CD4-positive, alpha-beta memory T cell (primary cell): ENCODE results near the gene PHACTR3. TPM values are rescaled to one million over a fixed set of nuclear protein-coding genes. Genes with fewer than 3 reads are reported as not detected.
"Not testable (repeated sequence)": the region's sequence is repeated elsewhere in the genome, so short reads cannot be mapped to it uniquely, and the experiment has no call there.

Experiments
- CTCF ChIA-PET: fragments of 350-600 bp; sonication (Branson Sonifier 250); formaldehyde crosslinking; loops from one replicate; lab custom pipeline; 2021; ENCODE audit warnings: inconsistent platforms; ENCODE audit not compliant: partially characterized antibody; lab: Charles Lee
- POLR2A ChIA-PET: fragments of 350-600 bp; sonication (Branson Sonifier 250); formaldehyde crosslinking; loops from one replicate; lab custom pipeline; 2021; ENCODE audit not compliant: partially characterized antibody; lab: Charles Lee
- DNase-seq, 5 donors: peaks; one replicate each; pipeline versions ENCODE4 v3.0.0 to v3.0.0-alpha.2; 2020 to 2022; ENCODE audit warnings: mixed read lengths in 1 of 5
- H3K27ac ChIP-seq: one replicate; pipeline ENCODE4 v1.7.0; 2013; ENCODE audit warnings: low read depth, low read length
- H3K27me3 ChIP-seq: 2 replicates; pipeline ENCODE4 v1.7.0; 2013; ENCODE audit warnings: mild to moderate bottlenecking, low read length, moderate library complexity; ENCODE audit not compliant: insufficient read depth
- H3K36me3 ChIP-seq: 2 replicates; pipeline ENCODE4 v1.7.0; 2013; ENCODE audit warnings: mild to moderate bottlenecking, low read length, moderate library complexity; ENCODE audit not compliant: insufficient read depth
- H3K4me1 ChIP-seq: 2 replicates; pipeline ENCODE4 v1.7.0; 2013; ENCODE audit warnings: mild to moderate bottlenecking, low read length, moderate library complexity; ENCODE audit not compliant: insufficient read depth
- H3K4me3 ChIP-seq, 2 donors: one replicate each; pipeline ENCODE4 v1.7.0; 2013; ENCODE audit warnings: low read length in 2 of 2, mild to moderate bottlenecking in 1 of 2
- H3K9me3 ChIP-seq, 2 donors: one replicate each; pipeline ENCODE4 v1.7.0; 2013; ENCODE audit warnings: low read length in 2 of 2, control low read depth in 1 of 2; ENCODE audit not compliant: control insufficient read depth in 1 of 2
- H3K27ac Mint-ChIP-seq, 7 donors: one replicate each; pipeline ENCODE4 v1.8.0; 2020 to 2021; ENCODE audit warnings: mixed read lengths in 7 of 7, mild to moderate bottlenecking in 6 of 7, inconsistent platforms in 3 of 7, moderate library complexity in 3 of 7
- H3K27me3 Mint-ChIP-seq, 2 donors: one replicate each; pipeline ENCODE4 v1.8.0; 2020 to 2021; ENCODE audit warnings: mixed read lengths in 2 of 2
- H3K36me3 Mint-ChIP-seq, 2 donors: one replicate each; pipeline ENCODE4 v1.8.0; 2020 to 2021; ENCODE audit warnings: mixed read lengths in 2 of 2, inconsistent platforms in 1 of 2, mild to moderate bottlenecking in 1 of 2
- H3K4me1 Mint-ChIP-seq, 4 donors: one replicate each; pipeline ENCODE4 v1.8.0; 2020 to 2021; ENCODE audit warnings: mixed read lengths in 4 of 4, mild to moderate bottlenecking in 1 of 4
- H3K4me3 Mint-ChIP-seq, 8 donors: one replicate each; pipeline ENCODE4 v1.8.0; 2020 to 2021; ENCODE audit warnings: mixed read lengths in 8 of 8, mild to moderate bottlenecking in 7 of 8, moderate library complexity in 6 of 8, inconsistent platforms in 3 of 8
- H3K9me3 Mint-ChIP-seq, 8 donors: one replicate each; pipeline ENCODE4 v1.8.0; 2020 to 2021; ENCODE audit warnings: mixed read lengths in 8 of 8, mild to moderate bottlenecking in 5 of 8, inconsistent platforms in 3 of 8, moderate library complexity in 1 of 8
- intact Hi-C: fragments of 100-400 bp; cut with micrococcal nuclease; formaldehyde crosslinking; loops from one replicate; pipeline ENCODE4 v1.15.1; 2023
- polyA plus RNA-seq, 2 donors: library from polyadenylated mRNA; unstranded; fragments of 300-500 nt; fragmentation: Illumina TruSeq; gene quantifications; one replicate each; pipeline ENCODE4 v1.2.3, GENCODE V29; 2021
- total RNA-seq, 2 experiments: library from RNA; stranded (reverse); gene quantifications; one replicate each; pipeline ENCODE4 v1.2.3, GENCODE V29; 2021

Gene PHACTR3
- total and polyA plus RNA-seq, 4 experiments from 2014 or later = not detected

GRCh38 chr20:59616306-59616705 is 12.0 kb downstream of the PHACTR3 start:
- Mint-ChIP-seq H3K27me3 (peaks cover 4 to 16% of the 10 kb centered on the region in 2 donors), H3K4me3 (no peak overlapping the region), H3K27ac (no peak overlapping the region), H3K9me3 (peaks cover 0 to 3% (median 0%) of the 10 kb centered on the region in 8 donors), H3K36me3 (no peaks in the 10 kb centered on the region), H3K4me1 (no peaks in the 10 kb centered on the region)
- ChIA-PET POLR2A (no interaction called here), CTCF (interaction anchor here (1.1 to 1.2 kb wide), 2 partner anchors 10 to 95 kb away, joined by 3 to 4 read pairs; no protein-coding TSS in a partner anchor)
- Histone ChIP-seq H3K4me1 (no peaks in the 10 kb centered on the region), H3K9me3 (no peaks in the 10 kb centered on the region), H3K27me3 (no peaks in the 10 kb centered on the region), H3K36me3 (no peaks in the 10 kb centered on the region), H3K4me3 (no peak overlapping the region), H3K27ac (no peak overlapping the region)
- DNase-seq = no peak
- intact Hi-C loops = no loop called here

DNA sequence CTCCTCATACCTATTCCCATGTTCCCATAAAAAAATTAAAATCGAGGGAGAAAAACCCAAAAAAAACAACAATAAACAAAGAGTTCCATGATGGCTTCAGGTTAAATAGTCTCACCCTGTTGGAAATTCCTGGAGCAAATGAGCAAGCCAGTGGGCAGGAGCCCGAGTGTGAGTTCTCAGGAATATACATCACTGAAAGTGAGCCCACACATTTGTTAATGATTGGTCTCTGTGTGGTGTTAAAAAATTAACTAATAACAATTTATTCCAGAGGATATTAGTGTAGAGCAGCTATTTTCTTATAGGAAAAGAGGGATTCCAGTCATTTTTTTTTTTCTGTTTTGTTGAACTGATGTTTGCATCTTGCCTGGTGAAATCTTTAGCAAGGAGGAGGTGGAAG is 12.9 kb downstream of the PHACTR3 start:
- ChIA-PET CTCF (interaction anchor here (1.2 kb wide), 1 partner anchor 96 kb away, joined by 3 read pairs; no protein-coding TSS in a partner anchor), POLR2A (no interaction called here)
- H3K36me3 Mint-ChIP-seq = no peaks in the 10 kb centered on the region
- H3K4me1 Mint-ChIP-seq = no peaks in the 10 kb centered on the region
- DNase-seq = no peak
- no peaks in the 10 kb centered on the region for H3K27me3 ChIP-seq
- H3K27ac ChIP-seq = no peak overlapping the region
- H3K9me3 Mint-ChIP-seq = peaks cover 0 to 3% (median 0%) of the 10 kb centered on the region in 8 donors
- no peak overlapping the region for H3K27ac Mint-ChIP-seq
- H3K4me1 ChIP-seq = no peaks in the 10 kb centered on the region
- H3K36me3 ChIP-seq = no peaks in the 10 kb centered on the region
- H3K4me3 ChIP-seq = no peak overlapping the region
- no peaks in the 10 kb centered on the region for H3K9me3 ChIP-seq
- intact Hi-C loops = no loop called here
- H3K27me3 Mint-ChIP-seq = peaks cover 4 to 16% of the 10 kb centered on the region in 2 donors
- no peak overlapping the region for H3K4me3 Mint-ChIP-seq

GRCh38 chr20:59618131-59618530 is 13.8 kb downstream of the PHACTR3 start:
- ChIA-PET CTCF (no interaction called here), POLR2A (no interaction called here)
- Mint-ChIP-seq H3K9me3 (no peaks in the 10 kb centered on the region), H3K27me3 (peaks cover 4 to 12% of the 10 kb centered on the region in 2 donors), H3K36me3 (no peaks in the 10 kb centered on the region), H3K4me3 (no peak overlapping the region), H3K27ac (no peak overlapping the region), H3K4me1 (no peaks in the 10 kb centered on the region)
- Histone ChIP-seq H3K9me3 (no peaks in the 10 kb centered on the region), H3K27me3 (no peaks in the 10 kb centered on the region), H3K27ac (no peak overlapping the region), H3K4me3 (no peak overlapping the region), H3K4me1 (no peaks in the 10 kb centered on the region), H3K36me3 (no peaks in the 10 kb centered on the region)
- intact Hi-C loops = no loop called here
- DNase-seq = no peak

- H3K36me3 Mint-ChIP-seq, H3K27ac Mint-ChIP-seq, H3K4me3 ChIP-seq, H3K36me3 ChIP-seq, CTCF ChIA-PET, H3K9me3 ChIP-seq, H3K4me1 ChIP-seq, H3K27ac ChIP-seq, H3K4me3 Mint-ChIP-seq, DNase-seq, H3K9me3 Mint-ChIP-seq, intact Hi-C loops, POLR2A ChIA-PET, H3K27me3 ChIP-seq, H3K4me1 Mint-ChIP-seq: not testable (repeated sequence)
- H3K27me3 Mint-ChIP-seq = peaks cover 4 to 12% of the 10 kb centered on the region in 2 donors
These were observed 14.2 kb downstream of the PHACTR3 start for GRCh38 chr20:59618585-59618984.

GRCh38 chr20:59620860-59621505 is 16.6 kb downstream of the PHACTR3 start:
- intact Hi-C loops = no loop called here
- Histone ChIP-seq H3K4me1 (no peaks in the 10 kb centered on the region), H3K36me3 (no peaks in the 10 kb centered on the region), H3K9me3 (no peaks in the 10 kb centered on the region), H3K27ac (no peak overlapping the region), H3K27me3 (no peaks in the 10 kb centered on the region), H3K4me3 (no peak overlapping the region)
- POLR2A ChIA-PET = no interaction called here
- CTCF ChIA-PET = no interaction called here
- H3K4me3 Mint-ChIP-seq = no peak overlapping the region
- no peaks in the 10 kb centered on the region for H3K4me1 Mint-ChIP-seq
- no peaks in the 10 kb centered on the region for H3K36me3 Mint-ChIP-seq
- no peak overlapping the region for H3K27ac Mint-ChIP-seq
- H3K9me3 Mint-ChIP-seq = peaks cover 0 to 4% (median 0%) of the 10 kb centered on the region in 8 donors
- H3K27me3 Mint-ChIP-seq = peaks cover 4 to 6% of the 10 kb centered on the region in 2 donors
- DNase-seq = no peak

GRCh38 chr20:59622496-59622895 is 18.2 kb downstream of the PHACTR3 start:
- no peaks in the 10 kb centered on the region for H3K9me3 ChIP-seq
- intact Hi-C loops = no loop called here
- Mint-ChIP-seq H3K4me1 (no peaks in the 10 kb centered on the region), H3K4me3 (no peak overlapping the region), H3K9me3 (peaks cover 0 to 4% (median 0%) of the 10 kb centered on the region in 8 donors), H3K36me3 (no peaks in the 10 kb centered on the region), H3K27me3 (peaks cover 4 to 9% of the 10 kb centered on the region in 2 donors), H3K27ac (no peak overlapping the region)
- no peak overlapping the region for H3K27ac ChIP-seq
- no peak overlapping the region for H3K4me3 ChIP-seq
- H3K36me3 ChIP-seq = no peaks in the 10 kb centered on the region
- H3K4me1 ChIP-seq = no peaks in the 10 kb centered on the region
- no peak for DNase-seq
- POLR2A ChIA-PET = no interaction called here
- no peaks in the 10 kb centered on the region for H3K27me3 ChIP-seq
- CTCF ChIA-PET = no interaction called here

GRCh38 chr20:59623133-59623532 is 18.8 kb downstream of the PHACTR3 start:
- CTCF ChIA-PET = no interaction called here
- Histone ChIP-seq H3K9me3 (no peaks in the 10 kb centered on the region), H3K4me3 (no peak overlapping the region), H3K36me3 (no peaks in the 10 kb centered on the region), H3K27ac (no peak overlapping the region), H3K27me3 (no peaks in the 10 kb centered on the region), H3K4me1 (no peaks in the 10 kb centered on the region)
- no peak for DNase-seq
- Mint-ChIP-seq H3K4me3 (no peak overlapping the region), H3K36me3 (no peaks in the 10 kb centered on the region), H3K9me3 (peaks cover 0 to 4% (median 0%) of the 10 kb centered on the region in 8 donors), H3K27me3 (peaks cover 3 to 12% of the 10 kb centered on the region in 2 donors), H3K4me1 (no peaks in the 10 kb centered on the region), H3K27ac (no peak overlapping the region)
- intact Hi-C loops = no loop called here
- POLR2A ChIA-PET = no interaction called here
